K562 (cell line): ENCODE data around the gene CSTB. TPM values are rescaled to one million over a fixed set of nuclear protein-coding genes. Genes with fewer than 3 reads are reported as not detected.

ENCODE experiments used
- ATAC-seq: fragments of 200-7000 bp; cut with Tn5 transposase; 3 replicates; pipeline ENCODE4 v1.9.1; 2020; ENCODE audit warnings: moderate library complexity
- BruUV-seq: library from RNA; stranded (reverse); fragments of 400-500 nt; replicated peaks from 2 replicates; lab custom pipeline; 2021; lab: Mats Ljungman, UMichigan
- CTCF ChIA-PET: fragments of 300-600 bp; formaldehyde crosslinking; extraction: SDS; loops from one replicate; lab custom pipeline; 2021; ENCODE audit warnings: low intra/inter-chr PET ratio; lab: Yijun Ruan, JAX
- POLR2A ChIA-PET: fragments of 300-600, 350-650 bp; sonication (Branson Sonifier 250); formaldehyde crosslinking; extraction: SDS; loops from one replicate; lab custom pipeline; 2021; ENCODE audit warnings: antibody characterized with exemption, inconsistent platforms; lab: Yijun Ruan, JAX
- DNase-seq, 4 experiments: peaks; one replicate each; pipeline versions ENCODE4 v3.0.0 to v3.0.0-alpha.2; 2011 to 2018; ENCODE audit warnings: low spot score in 3 of 4, mixed read lengths in 3 of 4; ENCODE audit errors: extremely low read depth in 1 of 4
- FAIRE-seq: peaks from 2 replicates; lab custom pipeline; 2011; peaks lifted over from hg19 to GRCh38; lab: Jason Lieb, UNC
- H2AFZ ChIP-seq: 2 replicates; pipeline ENCODE4 v1.6.0; 2011; ENCODE audit warnings: low read depth, low read length, control low read depth, inconsistent platforms
- H3K27ac ChIP-seq: fragments of 200-600 bp; 3 replicates; pipeline ENCODE4 v1.8.0; 2011; ENCODE audit warnings: low read depth, mild to moderate bottlenecking, control low read depth, inconsistent platforms, low read length, moderate library complexity, mixed read lengths; ENCODE audit errors: extremely low read depth
- H3K27me3 ChIP-seq, 2 experiments: fragments of 300-600 bp in 1 of 2; 2 replicates in 1 of 2; 3 replicates in 1 of 2; pipeline versions ENCODE4 v1.6.0 to v1.8.0; 2011; ENCODE audit warnings: inconsistent platforms in 2 of 2, low read length in 2 of 2, mild to moderate bottlenecking in 1 of 2, mixed read lengths in 1 of 2, moderate library complexity in 1 of 2; ENCODE audit not compliant: control insufficient read depth in 2 of 2, insufficient read depth in 2 of 2
- H3K36me3 ChIP-seq: fragments of 300-600 bp; 3 replicates; pipeline ENCODE4 v1.8.0; 2011; ENCODE audit warnings: mild to moderate bottlenecking, low read length, inconsistent platforms; ENCODE audit not compliant: control insufficient read depth, insufficient read depth
- H3K4me1 ChIP-seq, 2 experiments: fragments of 200-600 bp in 1 of 2; replicated peaks in 1 of 2; 2 replicates in 1 of 2; 3 replicates in 1 of 2; pipeline versions ENCODE4 v1.5.1 to v1.8.0; 2011; ENCODE audit warnings: inconsistent platforms in 2 of 2, low read length in 2 of 2, mild to moderate bottlenecking in 1 of 2, mixed read lengths in 1 of 2, moderate library complexity in 1 of 2; ENCODE audit not compliant: control insufficient read depth in 2 of 2, insufficient read depth in 2 of 2
- H3K4me2 ChIP-seq: 2 replicates; pipeline ENCODE4 v1.6.1; 2011; ENCODE audit warnings: low read length, control low read depth, inconsistent platforms, mixed read lengths; ENCODE audit not compliant: insufficient read depth
- H3K4me3 ChIP-seq: fragments of 200-600 bp; sonication (generic), shearing (Covaris generic); 2 replicates; pipeline ENCODE4 v1.5.1; 2016; ENCODE audit warnings: control low read depth, inconsistent platforms
- H3K79me2 ChIP-seq: fragments of 200-600 bp; 3 replicates; pipeline ENCODE4 v1.8.0; 2011; ENCODE audit warnings: low read length, inconsistent platforms; ENCODE audit not compliant: control insufficient read depth, insufficient read depth
- H3K9ac ChIP-seq, 2 experiments: 2 replicates each; pipeline versions ENCODE4 v1.6.0 to v1.6.1; 2011; ENCODE audit warnings: low read depth in 2 of 2, low read length in 2 of 2, control low read depth in 1 of 2, inconsistent platforms in 1 of 2, mild to moderate bottlenecking in 1 of 2, mixed read lengths in 1 of 2; ENCODE audit not compliant: insufficient read depth in 1 of 2
- H3K9me1 ChIP-seq: one replicate; pipeline ENCODE4 v1.6.0; 2011; ENCODE audit warnings: inconsistent platforms, mild to moderate bottlenecking, low read length, moderate library complexity; ENCODE audit not compliant: control insufficient read depth, insufficient read depth
- H3K9me3 ChIP-seq: replicated peaks from 2 replicates; pipeline ENCODE4 v1.5.1; 2011; ENCODE audit warnings: low read depth, low read length, inconsistent platforms; ENCODE audit not compliant: control insufficient read depth, insufficient read depth
- H4K20me1 ChIP-seq: replicated peaks from 2 replicates; pipeline ENCODE4 v1.6.1; 2011; ENCODE audit warnings: low read length, inconsistent platforms, mixed read lengths; ENCODE audit not compliant: control insufficient read depth, insufficient read depth
- KHSRP ChIP-seq: fragments of 450-650 bp; IDR thresholded peaks from 2 replicates; pipeline ENCODE4 v1.6.1; 2017
- LCOR ChIP-seq: sonication (generic); formaldehyde crosslinking; IDR thresholded peaks from 2 replicates; pipeline ENCODE4 v1.8.0; 2022; ENCODE audit warnings: mild to moderate bottlenecking, missing genetic modification reagents
- PHF20 ChIP-seq: fragments of 450-650 bp; IDR thresholded peaks from 2 replicates; pipeline ENCODE4 v1.6.1; 2018; ENCODE audit not compliant: partially characterized antibody
- SMAD4 ChIP-seq: fragments of 250-450 bp; sonication (Bioruptor Pico); conservative IDR thresholded peaks from 2 replicates; pipeline ENCODE4 v1.8.0; 2021; ENCODE audit warnings: inconsistent platforms, mild to moderate bottlenecking, moderate library complexity
- STAT6 ChIP-seq: sonication (generic); formaldehyde crosslinking; IDR thresholded peaks from 2 replicates; pipeline ENCODE4 v1.8.1; 2023; ENCODE audit warnings: mild to moderate bottlenecking, missing genetic modification reagents
- THRA ChIP-seq: fragments of 450-650 bp; IDR thresholded peaks from 2 replicates; pipeline ENCODE4 v1.6.1; 2017; ENCODE audit warnings: mild to moderate bottlenecking, moderate library complexity
- ZBTB11 ChIP-seq, 3 experiments: fragments of 200-800 bp in 1 of 3; fragments of 250-450 bp in 1 of 3; fragments of 450-650 bp in 1 of 3; sonication (Bioruptor Pico) in 1 of 3; sonication (Bioruptor generic) in 1 of 3; formaldehyde crosslinking in 1 of 3; IDR thresholded peaks; 2 replicates each; pipeline versions ENCODE4 v1.6.1 to v1.8.0; 2016 to 2022; ENCODE audit warnings: mild to moderate bottlenecking in 2 of 3, missing genetic modification characterization in 2 of 3, missing compliant biosample characterization in 1 of 3, moderate library complexity in 1 of 3
- ZNF253 ChIP-seq: fragments of 250-450 bp; sonication (Bioruptor Pico); conservative IDR thresholded peaks from 2 replicates; pipeline ENCODE4 v1.6.1; 2021; ENCODE audit warnings: mild to moderate bottlenecking
- ZNF311 ChIP-seq: fragments of 250-450 bp; sonication (Bioruptor Pico); IDR thresholded peaks from 2 replicates; pipeline ENCODE4 v1.4.0; 2020; ENCODE audit warnings: mild to moderate bottlenecking, moderate library complexity
- WGBS: fragments of 100-300 bp; shearing (Covaris generic); methylation state at CpG from one replicate; pipeline ENCODE4 v1.1.6; 2016; ENCODE audit warnings: low coverage, mixed read lengths; ENCODE audit not compliant: insufficient coverage; ENCODE audit errors: missing lambda C conversion rate; 5-methylcytosine and 5-hydroxymethylcytosine counted together
- in situ Hi-C: fragments of 300-500 bp; cut with MboI; formaldehyde crosslinking; loops from 4 replicates; pipeline ENCODE4 v1.15.0; 2018; ENCODE audit warnings: inconsistent platforms, mixed read lengths
- intact Hi-C: fragments of 100-400 bp; cut with micrococcal nuclease; formaldehyde crosslinking; loops from 2 replicates; pipeline ENCODE4 v1.14.2; 2022
- polyA plus RNA-seq, 8 experiments: library from polyadenylated mRNA; depleted of rRNA in 4 of 8; stranded (reverse) in 5 of 8; unstranded in 3 of 8; fragments of >200 nt; fragmentation: Nextera tagmentation in 2 of 8; fragmentation: Illumina TruSeq in 1 of 8; extraction: Ambion mirVana in 2 of 8; extraction: Trizol in 1 of 8; gene quantifications; 2 replicates each; pipeline versions ENCODE4 v1.2.1 to v1.2.3, GENCODE V29; 2011 to 2014; ENCODE audit warnings: inconsistent platforms in 1 of 8, missing spikeins in 1 of 8
- total RNA-seq, 7 experiments: library from RNA; depleted of rRNA in 6 of 7; stranded (reverse); fragments of >200 nt in 6 of 7; fragmentation: Illumina TruSeq in 2 of 7; extraction: Trizol in 2 of 7; gene quantifications; 2 replicates each; pipeline versions ENCODE4 v1.2.1 to v1.2.3, GENCODE V29; 2011 to 2021; ENCODE audit warnings: low replicate concordance in 1 of 7

The CSTB gene
- total and polyA plus RNA-seq, 9 of the 15 experiments (the other 6 are each of a cell fraction or from before 2014, with no cell fraction given) = 12.4 to 65.0 (median 31.7) TPM

- CTCF ChIA-PET = interaction anchor here (0.6 to 0.8 kb wide), 4 partner anchors 13 to 149 kb away, joined by 3 to 5 read pairs (median 4); partner anchors contain the start of gene CSTB
- ATAC-seq = peak; percentile 97
- Histone ChIP-seq H3K79me2 (peaks cover 52% of the 10 kb centered on the region), H2AFZ (peak within 1 kb of the TSS; percentile 96), H3K27ac (peak within 1 kb of the TSS; percentile 85), H3K27me3 (peaks cover 0 to 5% of the 10 kb centered on the region in 2 experiments; a peak in 2 of 5 replicates), H3K4me1 (peaks cover 10 to 43% of the 10 kb centered on the region in 2 experiments; a peak in 3 of 5 replicates), H3K9me3 (no peaks in the 10 kb centered on the region), H3K4me3 (peak within 1 kb of the TSS; percentile 95), H3K9ac (peak within 1 kb of the TSS; percentile 91 to 98), H4K20me1 (peaks cover 13% of the 10 kb centered on the region; the same call in 1 of the 2 replicates), H3K36me3 (peaks cover 42% of the 10 kb centered on the region), H3K4me2 (peak within 1 kb of the TSS; percentile 98), H3K9me1 (peaks cover 12% of the 10 kb centered on the region)
- BruUV-seq = TSS peak; percentile 39
- peak; percentile 87 for FAIRE-seq
- WGBS = under 1% methylated on average over 69 of the region's 83 CpGs
- peak; percentile 97 to 98 (median 98) for DNase-seq
- intact Hi-C loops = no loop called here
- in situ Hi-C loops = loop anchor here (25.0 kb wide), 1 partner anchor 348 kb away; the partner anchor contains the start of gene GATD3
- POLR2A ChIA-PET = interaction anchor here (0.5 to 2.4 kb wide), 10 partner anchors 9 to 133 kb away, joined by 3 to 11 read pairs (median 4); no protein-coding TSS in a partner anchor
- TF ChIP-seq KHSRP (peak; percentile 89), STAT6 (CRISPR knock-in tag) (peak; percentile 84; the same call in 1 of the 2 replicates), ZNF311 (no peak), ZBTB11 (CRISPR knock-in tag; IDR thresholded peaks at IDR 0.05) (no peak; a peak in 1 of 6 replicates), THRA (no peak), PHF20 (peak; percentile 92), LCOR (CRISPR knock-in tag) (no peak), ZNF253 (no peak), SMAD4 (CRISPR knock-in tag) (0 out of 2 replicates have a peak, but pooled peaks have one; percentile 44)
Measured at GRCh38 chr21:43789276-43790009, 13.3 kb upstream of the CSTB start, which contains the start of gene RRP1. Gene RRP1 (plus strand): TSS chr21:43789577. CDS start chr21:43789630, 53 bp downstream.
